CD4-positive, alpha-beta T cell (primary cell): ENCODE results near the gene PWWP2B. TPM values are rescaled to one million over a fixed set of nuclear protein-coding genes. Genes with fewer than 3 reads are reported as not detected.

Experiments used
- ATAC-seq: fragments of 200-7000 bp; cut with Tn5 transposase; one replicate; pipeline ENCODE4 v1.10.0; 2022; ENCODE audit warnings: mild to moderate bottlenecking; ENCODE audit not compliant: poor library complexity
- CTCF ChIA-PET: fragments of 350-600 bp; sonication (Branson Sonifier 250); formaldehyde crosslinking; loops from one replicate; lab custom pipeline; 2021; ENCODE audit warnings: antibody characterized with exemption, inconsistent platforms; lab: Charles Lee
- POLR2A ChIA-PET: fragments of 350-600 bp; sonication (Branson Sonifier 250); formaldehyde crosslinking; loops from one replicate; lab custom pipeline; 2021; ENCODE audit warnings: antibody characterized with exemption, inconsistent platforms; lab: Charles Lee
- DNase-seq, 14 experiments: peaks; one replicate each; pipeline ENCODE4 v3.0.0-alpha.2; 2013 to 2020; ENCODE audit warnings: mixed read lengths in 2 of 14
- H3K27ac ChIP-seq, 2 donors: one replicate each; pipeline versions ENCODE4 v1.5.1 to v1.7.0; 2013; ENCODE audit warnings: low read length in 2 of 2, low read depth in 1 of 2, mild to moderate bottlenecking in 1 of 2
- H3K27me3 ChIP-seq, 2 experiments: 1 replicate in 1 of 2; 2 replicates in 1 of 2; pipeline versions ENCODE4 v1.6.1 to v1.7.0; 2013; ENCODE audit warnings: low read length in 2 of 2, control low read depth in 1 of 2, mild to moderate bottlenecking in 1 of 2, moderate library complexity in 1 of 2; ENCODE audit not compliant: insufficient read depth in 2 of 2, control insufficient read depth in 1 of 2
- H3K36me3 ChIP-seq: one replicate; pipeline ENCODE4 v1.6.1; 2013; ENCODE audit warnings: low read length, control low read depth; ENCODE audit not compliant: insufficient read depth
- H3K4me1 ChIP-seq: one replicate; pipeline ENCODE4 v1.6.1; 2013; ENCODE audit warnings: low read length, control low read depth; ENCODE audit not compliant: insufficient read depth
- H3K4me3 ChIP-seq: one replicate; pipeline ENCODE4 v1.5.1; 2013; ENCODE audit warnings: mild to moderate bottlenecking, low read length, moderate library complexity
- H3K9me3 ChIP-seq, 2 experiments: 1 replicate in 1 of 2; 2 replicates in 1 of 2; pipeline versions ENCODE4 v1.6.1 to v1.7.0; 2013; ENCODE audit warnings: low read length in 2 of 2, mild to moderate bottlenecking in 2 of 2, control low read depth in 1 of 2, moderate library complexity in 1 of 2; ENCODE audit not compliant: control insufficient read depth in 1 of 2, insufficient read depth in 1 of 2
- H3K27ac Mint-ChIP-seq: one replicate; pipeline ENCODE4 v1.8.0; 2020; ENCODE audit warnings: mixed read lengths
- H3K27me3 Mint-ChIP-seq: one replicate; pipeline ENCODE4 v1.8.0; 2021; ENCODE audit warnings: mixed read lengths
- H3K36me3 Mint-ChIP-seq: one replicate; pipeline ENCODE4 v1.8.0; 2021; ENCODE audit warnings: low read depth, mixed read lengths
- H3K4me1 Mint-ChIP-seq: one replicate; pipeline ENCODE4 v1.8.0; 2021; ENCODE audit warnings: low read depth, mixed read lengths
- H3K4me3 Mint-ChIP-seq: one replicate; pipeline ENCODE4 v1.8.0; 2020; ENCODE audit warnings: mild to moderate bottlenecking, mixed read lengths
- H3K9me3 Mint-ChIP-seq: one replicate; pipeline ENCODE4 v1.8.0; 2020; ENCODE audit warnings: mixed read lengths
- intact Hi-C, 2 experiments: fragments of 100-400 bp; cut with DNase I in 1 of 2; cut with micrococcal nuclease in 1 of 2; formaldehyde crosslinking; loops; one replicate each; pipeline versions ENCODE4 v1.15.1 to v1.9.0; 2023 to 2025; cut with DNase I, micrococcal nuclease
- total RNA-seq, 174 experiments: library from RNA in 2 of 174; stranded (reverse) in 2 of 174; gene quantifications; one replicate each; pipeline ENCODE4 v1.2.3 and lab custom pipeline; 2021 to 2026
- TF ChIP-seq, protein P1 (sequence below): fragments of 200-600 bp; IDR thresholded peaks from one replicate; pipeline ENCODE4 v1.8.0; 2022; ENCODE audit warnings: antibody characterized with exemption, mild to moderate bottlenecking

The PWWP2B gene
- total RNA-seq, 2 experiments from 2014 or later = 19.2 to 19.6 TPM

GRCh38 chr10:132368391-132368790 lies 28.6 kb upstream of the PWWP2B start:
- H3K36me3 ChIP-seq = peaks cover 5% of the 10 kb centered on the region
- peaks cover 0 to 19% of the 10 kb centered on the region in 2 experiments for H3K9me3 ChIP-seq
- H3K27ac ChIP-seq = no peak overlapping the region
- H3K9me3 Mint-ChIP-seq = no peaks in the 10 kb centered on the region
- H3K4me3 Mint-ChIP-seq = no peak overlapping the region
- intact Hi-C loops = no loop called here
- H3K4me3 ChIP-seq = no peak overlapping the region
- no peak for ATAC-seq
- H3K27me3 ChIP-seq = no peaks in the 10 kb centered on the region
- H3K27me3 Mint-ChIP-seq = no peaks in the 10 kb centered on the region
- no peaks in the 10 kb centered on the region for H3K36me3 Mint-ChIP-seq
- POLR2A ChIA-PET = no interaction called here
- peaks cover 6% of the 10 kb centered on the region for H3K4me1 Mint-ChIP-seq
- TF ChIP-seq, protein P1, sequence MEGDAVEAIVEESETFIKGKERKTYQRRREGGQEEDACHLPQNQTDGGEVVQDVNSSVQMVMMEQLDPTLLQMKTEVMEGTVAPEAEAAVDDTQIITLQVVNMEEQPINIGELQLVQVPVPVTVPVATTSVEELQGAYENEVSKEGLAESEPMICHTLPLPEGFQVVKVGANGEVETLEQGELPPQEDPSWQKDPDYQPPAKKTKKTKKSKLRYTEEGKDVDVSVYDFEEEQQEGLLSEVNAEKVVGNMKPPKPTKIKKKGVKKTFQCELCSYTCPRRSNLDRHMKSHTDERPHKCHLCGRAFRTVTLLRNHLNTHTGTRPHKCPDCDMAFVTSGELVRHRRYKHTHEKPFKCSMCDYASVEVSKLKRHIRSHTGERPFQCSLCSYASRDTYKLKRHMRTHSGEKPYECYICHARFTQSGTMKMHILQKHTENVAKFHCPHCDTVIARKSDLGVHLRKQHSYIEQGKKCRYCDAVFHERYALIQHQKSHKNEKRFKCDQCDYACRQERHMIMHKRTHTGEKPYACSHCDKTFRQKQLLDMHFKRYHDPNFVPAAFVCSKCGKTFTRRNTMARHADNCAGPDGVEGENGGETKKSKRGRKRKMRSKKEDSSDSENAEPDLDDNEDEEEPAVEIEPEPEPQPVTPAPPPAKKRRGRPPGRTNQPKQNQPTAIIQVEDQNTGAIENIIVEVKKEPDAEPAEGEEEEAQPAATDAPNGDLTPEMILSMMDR = no peak
- no peak overlapping the region for H3K27ac Mint-ChIP-seq
- CTCF ChIA-PET = no interaction called here
- peaks cover 13% of the 10 kb centered on the region for H3K4me1 ChIP-seq
- no peak for DNase-seq

DNA sequence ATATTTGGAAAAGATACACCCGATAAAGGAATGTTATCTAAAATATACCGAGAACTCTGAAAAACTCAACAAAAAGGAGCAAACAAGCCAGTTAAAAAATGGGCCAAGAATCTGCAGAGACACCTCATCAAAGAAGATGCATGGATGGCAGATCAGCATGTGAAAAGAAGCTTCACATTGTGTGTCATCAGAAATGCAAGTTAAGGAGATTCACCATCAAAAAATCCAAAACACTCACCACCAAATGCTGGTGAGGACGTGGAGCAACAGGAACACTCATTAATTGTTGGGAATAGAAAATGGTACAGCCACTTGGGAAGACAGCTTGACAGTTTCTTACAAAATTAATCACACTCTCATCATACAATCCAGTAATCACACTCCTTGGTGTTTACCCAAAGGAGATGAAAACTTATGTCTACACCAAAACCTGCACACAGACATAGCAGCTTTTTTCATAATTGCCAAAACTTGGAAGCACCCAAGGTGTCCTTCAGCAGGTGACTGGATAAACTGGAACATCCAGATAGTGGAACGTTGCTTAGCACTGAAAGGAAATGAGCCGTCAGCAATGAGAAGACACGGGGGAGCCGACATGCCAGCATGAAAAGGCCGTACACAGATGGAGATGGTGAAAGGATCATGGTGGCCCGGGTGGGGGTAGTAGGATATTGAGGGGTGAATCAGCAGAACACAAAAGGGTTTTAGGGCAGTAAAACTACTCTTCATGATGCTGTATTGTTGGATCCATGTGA lies 27.9 kb upstream of the PWWP2B start:
- ATAC-seq (no peak), DNase-seq (no peak)
- H3K27ac ChIP-seq = no peak overlapping the region
- H3K4me1 Mint-ChIP-seq = peaks cover 6% of the 10 kb centered on the region
- peaks cover 0 to 16% of the 10 kb centered on the region in 2 experiments for H3K9me3 ChIP-seq
- intact Hi-C loops = no loop called here
- TF ChIP-seq, protein P1 = no peak
- H3K4me1 ChIP-seq = peaks cover 13% of the 10 kb centered on the region
- H3K9me3 Mint-ChIP-seq = no peaks in the 10 kb centered on the region
- no peak overlapping the region for H3K4me3 Mint-ChIP-seq
- no peaks in the 10 kb centered on the region for H3K27me3 ChIP-seq
- POLR2A ChIA-PET = no interaction called here
- no peaks in the 10 kb centered on the region for H3K36me3 Mint-ChIP-seq
- peaks cover 5% of the 10 kb centered on the region for H3K36me3 ChIP-seq
- no peak overlapping the region for H3K27ac Mint-ChIP-seq
- CTCF ChIA-PET = no interaction called here
- no peaks in the 10 kb centered on the region for H3K27me3 Mint-ChIP-seq
- no peak overlapping the region for H3K4me3 ChIP-seq

- Histone ChIP-seq H3K4me3 (no peak overlapping the region), H3K36me3 (no peaks in the 10 kb centered on the region), H3K4me1 (peaks cover 6% of the 10 kb centered on the region), H3K9me3 (peaks cover 0 to 10% of the 10 kb centered on the region in 2 experiments), H3K27me3 (no peaks in the 10 kb centered on the region), H3K27ac (no peak overlapping the region)
- no peak overlapping the region for H3K4me3 Mint-ChIP-seq
- H3K4me1 Mint-ChIP-seq = peaks cover 6% of the 10 kb centered on the region
- no peaks in the 10 kb centered on the region for H3K9me3 Mint-ChIP-seq
- no peaks in the 10 kb centered on the region for H3K36me3 Mint-ChIP-seq
- TF ChIP-seq, protein P1 = no peak
- no peaks in the 10 kb centered on the region for H3K27me3 Mint-ChIP-seq
- ChIA-PET POLR2A (no interaction called here), CTCF (no interaction called here)
- DNase-seq (peak in 2 of 14 experiments; percentile 1 to 2), ATAC-seq (no peak)
- H3K27ac Mint-ChIP-seq = no peak overlapping the region
- intact Hi-C loops = no loop called here
These were observed 27.3 kb upstream of the PWWP2B start for GRCh38 chr10:132369636-132370185.
